SIG-M5 treated with dmso at 0.1 percent for 504 hours (cell line): ENCODE measurements around the gene DUSP8.
"Not testable (repeated sequence)": the region's sequence is repeated elsewhere in the genome, so short reads cannot be mapped to it uniquely, and the experiment has no call there.

Source experiments
- DNase-seq: peaks from one replicate; lab custom pipeline; 2025; ENCODE audit not compliant: unreplicated experiment; lab: John Stamatoyannopoulos, UW

DUSP8 gene

GRCh38 chr11:1589191-1589963, 17.3 kb upstream of the DUSP8 start:
- DNase-seq = peak; percentile 83

GRCh38 chr11:1586699-1587098, 14.6 kb upstream of the DUSP8 start:
- no peak for DNase-seq

- not testable (repeated sequence) for DNase-seq
These were observed 12.7 kb upstream of the DUSP8 start, which contains the start of gene KRTAP5-1 for GRCh38 chr11:1584661-1585370. KRTAP5-1 (minus strand) TSS chr11:1585283; CDS start chr11:1585249, 34 bp downstream.

- DNase-seq = not testable (repeated sequence)
These were observed 10.8 kb upstream of the DUSP8 start for GRCh38 chr11:1582909-1583308.

GRCh38 chr11:1581976-1582375, 9.9 kb upstream of the DUSP8 start:
- no peak for DNase-seq

GRCh38 chr11:1576825-1577224, 4.8 kb upstream of the DUSP8 start:
- DNase-seq = no peak

- not testable (repeated sequence) for DNase-seq
These were observed 3.7 kb upstream of the DUSP8 start for GRCh38 chr11:1575756-1576155.

GRCh38 chr11:1574933-1575242, 2.8 kb upstream of the DUSP8 start:
- no peak for DNase-seq

- peak; percentile 51 for DNase-seq
These were observed 2.3 kb upstream of the DUSP8 start for GRCh38 chr11:1574238-1574932.

GRCh38 chr11:1573903-1574237, 1.8 kb upstream of the DUSP8 start:
- DNase-seq = no peak

GRCh38 chr11:1573077-1573902, 1.2 kb upstream of the DUSP8 start:
- DNase-seq = no peak

- DNase-seq = no peak
These were observed 293 bp downstream of the DUSP8 start for GRCh38 chr11:1571760-1572196.

GRCh38 chr11:1570896-1571759, 943 bp downstream of the DUSP8 start:
- no peak for DNase-seq

- DNase-seq = no peak
These were observed 1.6 kb downstream of the DUSP8 start for GRCh38 chr11:1570531-1570895.

- no peak for DNase-seq
These were observed 2.0 kb downstream of the DUSP8 start for GRCh38 chr11:1570001-1570453.

- no peak for DNase-seq
These were observed 2.8 kb downstream of the DUSP8 start for GRCh38 chr11:1569251-1569780.

- DNase-seq = no peak
These were observed 3.6 kb downstream of the DUSP8 start for GRCh38 chr11:1568441-1568911.

- DNase-seq = no peak
These were observed 4.4 kb downstream of the DUSP8 start for GRCh38 chr11:1567721-1568100.

- DNase-seq = no peak
These were observed 4.9 kb downstream of the DUSP8 start for GRCh38 chr11:1567052-1567720.
